GM19023 (cell line): ENCODE results near the gene PHYKPL.
"Not testable (repeated sequence)": the region's sequence is repeated elsewhere in the genome, so short reads cannot be mapped to it uniquely, and the experiment has no call there.

ENCODE experiments used
- ATAC-seq: cut with Tn5 transposase; IDR thresholded peaks from one replicate; pipeline ENCODE4 v1.9.1; 2021; ENCODE audit warnings: mild to moderate bottlenecking, moderate library complexity; ENCODE audit not compliant: unreplicated experiment

The PHYKPL gene

GRCh38 chr5:178240341-178240741, 7.7 kb upstream of the PHYKPL start:
- no peak for ATAC-seq

DNA sequence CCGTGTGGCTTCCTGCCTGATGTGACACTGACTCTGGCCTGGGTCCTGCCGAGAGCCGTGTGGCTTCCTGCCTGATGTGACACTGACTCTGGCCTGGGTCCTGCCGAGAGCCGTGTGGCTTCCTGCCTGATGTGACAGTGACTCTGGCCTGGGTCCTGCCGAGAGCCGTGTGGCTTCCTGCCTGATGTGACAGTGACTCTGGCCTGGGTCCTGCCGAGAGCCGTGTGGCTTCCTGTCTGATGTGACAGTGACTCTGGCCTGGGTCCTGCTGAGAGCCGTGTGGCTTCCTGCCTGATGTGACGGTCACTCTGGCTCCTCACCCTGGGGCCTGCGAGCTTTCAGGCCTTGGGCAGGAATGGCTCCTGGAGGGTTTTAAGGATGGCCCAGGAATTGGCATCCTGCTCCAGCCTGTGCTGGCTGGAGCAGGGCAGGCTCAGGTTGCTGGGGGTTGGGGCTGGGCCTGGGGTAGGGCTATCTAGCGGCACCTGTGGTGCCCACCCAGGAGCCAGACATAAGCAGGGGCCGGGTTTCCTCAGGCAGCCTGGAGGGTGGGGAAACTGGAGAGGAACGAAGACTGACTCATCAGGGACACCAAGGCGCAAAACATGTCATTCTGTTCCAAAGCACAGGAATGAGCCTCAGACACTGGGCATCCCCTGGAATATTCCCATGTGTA, 7.2 kb upstream of the PHYKPL start:
- not testable (repeated sequence) for ATAC-seq

- ATAC-seq = no peak
Observed at GRCh38 chr5:178238711-178239592, 6.3 kb upstream of the PHYKPL start.

- ATAC-seq = no peak
Observed at GRCh38 chr5:178238313-178238635, 5.7 kb upstream of the PHYKPL start.

- no peak for ATAC-seq
Observed at GRCh38 chr5:178237431-178238312, 5.1 kb upstream of the PHYKPL start.

DNA sequence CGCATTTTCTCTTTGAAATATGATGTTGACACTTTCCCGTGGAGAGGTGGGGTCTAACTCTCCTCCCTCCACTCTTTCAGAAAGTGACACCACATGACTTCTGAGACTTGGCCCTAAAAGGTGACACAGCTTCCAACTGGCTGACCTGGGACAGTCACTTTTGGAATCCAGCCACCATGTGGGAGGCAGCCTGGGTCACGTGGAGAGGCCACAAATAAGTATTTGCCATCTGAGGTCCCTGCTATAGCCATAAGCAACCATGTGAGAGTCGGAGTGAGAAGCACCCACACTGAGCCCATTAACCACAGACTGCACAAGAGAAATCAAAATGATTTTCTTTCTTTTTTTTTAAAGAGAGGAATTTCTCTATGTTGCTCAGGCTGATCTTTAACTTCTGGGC, 4.1 kb upstream of the PHYKPL start:
- ATAC-seq = no peak

GRCh38 chr5:178236126-178236525, 3.5 kb upstream of the PHYKPL start:
- ATAC-seq = no peak

DNA sequence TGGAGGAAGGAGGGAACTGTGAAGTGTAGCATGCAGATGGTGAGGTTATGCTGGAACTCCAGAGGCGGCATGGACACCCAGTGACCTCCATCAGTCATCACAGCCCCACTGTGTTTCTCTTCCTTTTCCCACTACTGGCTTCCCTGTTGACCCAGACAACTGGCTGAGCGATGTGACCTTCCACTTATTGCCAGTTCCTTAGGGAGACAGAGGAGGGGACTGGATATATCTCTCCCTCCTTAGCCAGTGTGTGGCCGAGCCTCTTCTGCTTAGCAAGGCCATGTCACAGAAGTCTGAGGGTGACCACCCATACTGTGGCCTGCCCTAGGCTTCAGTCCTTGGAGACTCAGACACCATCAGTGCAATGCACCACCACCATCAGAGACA, 3.0 kb upstream of the PHYKPL start:
- no peak for ATAC-seq

- ATAC-seq = no peak
Observed at GRCh38 chr5:178234750-178235587, 2.4 kb upstream of the PHYKPL start.

GRCh38 chr5:178234121-178234749, 1.6 kb upstream of the PHYKPL start:
- no peak for ATAC-seq

DNA sequence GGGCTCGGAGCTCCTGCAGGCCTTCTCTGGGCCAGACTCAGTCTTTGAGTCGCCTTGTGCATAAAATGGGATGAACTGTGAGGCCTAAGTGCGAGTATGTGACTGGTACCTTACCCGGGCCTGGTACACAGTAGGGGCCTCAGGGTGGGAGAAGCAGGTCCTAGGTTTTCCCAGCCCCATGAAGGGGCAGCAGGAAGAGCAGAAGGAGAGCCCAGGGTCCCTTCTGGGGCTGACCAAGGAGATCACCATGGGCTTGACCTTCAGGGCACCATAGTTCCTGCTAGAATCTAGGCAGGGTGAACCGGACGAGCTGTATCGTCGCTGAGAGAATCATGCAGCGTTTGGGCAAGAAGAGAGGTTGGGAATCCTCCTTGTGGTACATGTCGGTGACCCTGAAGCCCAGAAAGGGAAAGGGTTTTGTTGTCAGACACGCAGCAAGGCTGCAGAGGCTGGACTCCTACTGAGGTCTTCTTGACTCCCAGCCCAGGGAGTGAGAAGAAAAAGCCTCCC, 373 bp upstream of the PHYKPL start:
- ATAC-seq = peak; percentile 33

DNA sequence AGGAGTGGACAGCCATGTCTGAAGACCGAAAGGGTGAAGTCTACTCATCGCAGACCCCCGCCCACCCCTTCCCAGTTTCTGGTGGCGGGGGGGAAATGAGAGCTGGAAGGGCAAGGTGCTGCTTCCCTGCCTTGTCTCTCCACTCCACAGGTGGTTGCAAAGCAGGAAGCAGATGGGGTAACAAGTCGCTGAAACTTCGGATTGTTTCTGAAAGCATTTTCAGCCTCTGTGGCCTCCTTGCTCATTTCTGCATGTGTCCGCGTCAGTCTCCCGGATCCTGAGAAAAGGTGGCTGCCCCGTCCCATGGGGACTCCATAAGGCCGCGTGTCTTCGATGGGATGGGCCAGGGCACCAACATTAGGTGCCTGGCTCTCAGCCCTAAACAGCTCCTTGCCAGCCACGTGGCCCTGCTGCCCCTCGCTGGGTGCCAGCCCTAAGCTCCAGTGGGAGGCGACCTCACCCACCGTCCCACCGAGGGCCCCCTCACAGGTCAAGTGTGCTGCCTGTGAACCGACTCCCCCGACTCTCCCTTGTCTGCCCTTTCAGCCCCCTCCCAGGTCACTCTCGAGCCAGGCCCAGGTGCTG, 971 bp downstream of the PHYKPL start:
- peak; percentile 4 for ATAC-seq

DNA sequence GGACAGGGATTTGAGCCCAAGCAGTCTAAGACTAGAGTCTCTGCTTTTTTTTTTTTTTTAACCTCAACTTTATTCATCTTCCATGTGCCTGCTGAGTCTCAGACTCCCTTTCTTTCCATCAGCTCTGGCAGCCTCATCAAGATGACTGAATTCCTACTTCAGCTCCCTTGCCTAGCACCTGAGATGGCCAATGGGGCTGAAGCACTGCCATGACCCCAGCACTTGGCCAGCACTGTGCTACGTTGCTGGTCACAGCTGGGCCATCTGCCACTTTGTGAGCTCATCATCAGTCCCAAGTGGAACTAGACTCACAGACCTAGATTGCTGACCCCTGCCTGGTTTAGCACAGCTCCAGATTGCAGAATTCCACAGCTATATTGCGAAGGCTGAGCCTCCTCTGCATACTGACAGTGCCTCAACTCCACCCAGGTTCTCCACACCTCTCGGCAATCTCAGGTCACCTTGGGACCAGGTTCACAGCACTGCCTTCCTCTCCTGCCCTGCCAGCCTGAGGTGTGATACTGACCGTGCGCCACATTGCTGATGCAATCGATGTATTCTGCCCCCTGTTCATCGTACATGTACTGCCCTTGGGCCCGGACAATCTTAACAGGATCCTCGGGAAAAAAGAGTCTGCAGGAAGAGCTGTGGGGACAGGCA, 1.6 kb downstream of the PHYKPL start:
- no peak for ATAC-seq

DNA sequence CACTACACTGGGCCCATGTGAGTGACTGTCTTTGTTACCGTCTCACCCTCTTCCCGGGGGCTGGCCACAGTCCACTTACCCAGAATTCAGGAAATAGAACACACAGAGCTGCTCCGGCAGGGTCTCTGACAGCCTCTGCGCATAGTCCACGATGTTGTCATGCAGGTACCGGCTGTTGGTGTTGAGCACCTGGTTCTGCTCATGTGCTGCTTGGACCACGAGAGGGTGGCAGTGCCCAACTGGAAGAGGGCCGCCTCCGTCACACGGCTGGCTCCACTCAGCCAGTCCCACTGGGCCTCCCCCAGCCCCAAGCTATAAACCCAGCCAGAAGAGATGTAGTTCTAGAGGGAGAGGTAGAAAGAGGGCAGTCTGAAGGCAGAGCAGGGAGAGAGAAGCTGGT, 2.7 kb downstream of the PHYKPL start:
- ATAC-seq = no peak

DNA sequence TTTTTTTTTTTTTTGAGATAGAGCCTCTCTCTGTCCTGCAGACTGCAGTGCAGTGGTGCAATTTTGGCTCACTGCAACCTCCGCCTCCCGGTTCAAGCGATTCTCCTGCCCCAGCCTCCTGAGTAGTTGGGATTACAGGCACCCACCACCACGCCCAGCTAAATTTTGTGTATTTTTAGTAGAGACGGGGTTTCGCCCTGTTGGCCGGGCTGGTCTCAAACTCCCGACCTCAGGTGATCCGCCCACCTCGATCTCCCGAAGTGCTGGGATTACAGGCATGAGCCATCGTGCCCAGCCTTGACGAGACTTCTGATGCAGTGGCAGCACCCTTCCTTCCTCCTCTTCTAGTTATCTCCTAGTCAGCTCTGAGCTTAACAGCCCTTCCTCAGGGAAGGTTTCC, 3.5 kb downstream of the PHYKPL start:
- not testable (repeated sequence) for ATAC-seq

- no peak for ATAC-seq
Observed at GRCh38 chr5:178228609-178229008, 4.0 kb downstream of the PHYKPL start.

DNA sequence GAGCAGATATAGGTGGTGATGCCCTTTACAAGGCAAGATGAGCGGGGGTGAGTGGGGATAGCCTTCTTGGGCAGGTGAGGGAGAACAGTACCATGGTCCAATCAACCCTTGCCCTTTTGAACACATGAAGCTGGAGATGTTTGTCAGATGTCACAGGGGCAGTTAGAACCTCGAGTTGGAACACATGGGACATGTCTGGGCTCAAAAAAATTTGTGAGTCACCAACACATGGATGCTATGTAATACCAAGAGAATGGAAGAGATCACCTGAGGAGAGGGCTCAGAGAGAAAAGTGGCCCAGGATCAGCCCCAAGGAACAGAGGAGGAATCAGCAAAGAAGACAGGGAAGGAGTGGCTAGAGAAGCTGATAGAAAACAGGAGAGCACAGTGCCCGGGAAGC, 4.7 kb downstream of the PHYKPL start:
- ATAC-seq = no peak

- no peak for ATAC-seq
Observed at GRCh38 chr5:178227138-178227659, 5.4 kb downstream of the PHYKPL start.

DNA sequence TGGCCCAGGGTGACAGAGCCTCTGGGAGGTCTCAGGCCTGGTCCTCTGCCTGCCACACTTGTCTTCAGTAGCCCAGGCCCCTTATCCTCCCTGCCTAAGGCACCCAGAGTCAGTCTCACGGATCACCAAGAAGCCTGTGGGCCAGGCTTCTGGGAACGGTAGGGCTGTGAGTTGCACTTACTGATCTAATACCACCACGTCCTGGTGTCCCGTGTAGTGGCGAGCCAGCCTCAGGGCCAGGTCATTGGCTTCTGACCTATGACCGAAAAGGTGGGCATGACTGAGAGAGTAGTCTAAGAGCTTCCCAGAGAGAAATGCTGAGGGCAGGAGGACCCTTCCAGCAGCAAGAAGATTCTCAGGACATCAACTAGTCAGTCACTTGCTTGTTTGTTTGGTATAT, 7.4 kb downstream of the PHYKPL start:
- ATAC-seq = no peak
